CD4-positive, alpha-beta T cell (primary cell): ENCODE results near the gene CPXM1. TPM values are rescaled to one million over a fixed set of nuclear protein-coding genes. Genes with fewer than 3 reads are reported as not detected.

Experiments used
- ATAC-seq: fragments of 200-7000 bp; cut with Tn5 transposase; one replicate; pipeline ENCODE4 v1.10.0; 2022; ENCODE audit warnings: mild to moderate bottlenecking; ENCODE audit not compliant: poor library complexity
- CTCF ChIA-PET: fragments of 350-600 bp; sonication (Branson Sonifier 250); formaldehyde crosslinking; loops from one replicate; lab custom pipeline; 2021; ENCODE audit warnings: antibody characterized with exemption, inconsistent platforms; lab: Charles Lee
- POLR2A ChIA-PET: fragments of 350-600 bp; sonication (Branson Sonifier 250); formaldehyde crosslinking; loops from one replicate; lab custom pipeline; 2021; ENCODE audit warnings: antibody characterized with exemption, inconsistent platforms; lab: Charles Lee
- DNase-seq, 14 experiments: peaks; one replicate each; pipeline ENCODE4 v3.0.0-alpha.2; 2013 to 2020; ENCODE audit warnings: mixed read lengths in 2 of 14
- H3K27ac ChIP-seq, 2 donors: one replicate each; pipeline versions ENCODE4 v1.5.1 to v1.7.0; 2013; ENCODE audit warnings: low read length in 2 of 2, low read depth in 1 of 2, mild to moderate bottlenecking in 1 of 2
- H3K27me3 ChIP-seq, 2 experiments: 1 replicate in 1 of 2; 2 replicates in 1 of 2; pipeline versions ENCODE4 v1.6.1 to v1.7.0; 2013; ENCODE audit warnings: low read length in 2 of 2, control low read depth in 1 of 2, mild to moderate bottlenecking in 1 of 2, moderate library complexity in 1 of 2; ENCODE audit not compliant: insufficient read depth in 2 of 2, control insufficient read depth in 1 of 2
- H3K36me3 ChIP-seq: one replicate; pipeline ENCODE4 v1.6.1; 2013; ENCODE audit warnings: low read length, control low read depth; ENCODE audit not compliant: insufficient read depth
- H3K4me1 ChIP-seq: one replicate; pipeline ENCODE4 v1.6.1; 2013; ENCODE audit warnings: low read length, control low read depth; ENCODE audit not compliant: insufficient read depth
- H3K4me3 ChIP-seq: one replicate; pipeline ENCODE4 v1.5.1; 2013; ENCODE audit warnings: mild to moderate bottlenecking, low read length, moderate library complexity
- H3K9me3 ChIP-seq, 2 experiments: 1 replicate in 1 of 2; 2 replicates in 1 of 2; pipeline versions ENCODE4 v1.6.1 to v1.7.0; 2013; ENCODE audit warnings: low read length in 2 of 2, mild to moderate bottlenecking in 2 of 2, control low read depth in 1 of 2, moderate library complexity in 1 of 2; ENCODE audit not compliant: control insufficient read depth in 1 of 2, insufficient read depth in 1 of 2
- H3K27ac Mint-ChIP-seq: one replicate; pipeline ENCODE4 v1.8.0; 2020; ENCODE audit warnings: mixed read lengths
- H3K27me3 Mint-ChIP-seq: one replicate; pipeline ENCODE4 v1.8.0; 2021; ENCODE audit warnings: mixed read lengths
- H3K36me3 Mint-ChIP-seq: one replicate; pipeline ENCODE4 v1.8.0; 2021; ENCODE audit warnings: low read depth, mixed read lengths
- H3K4me1 Mint-ChIP-seq: one replicate; pipeline ENCODE4 v1.8.0; 2021; ENCODE audit warnings: low read depth, mixed read lengths
- H3K4me3 Mint-ChIP-seq: one replicate; pipeline ENCODE4 v1.8.0; 2020; ENCODE audit warnings: mild to moderate bottlenecking, mixed read lengths
- H3K9me3 Mint-ChIP-seq: one replicate; pipeline ENCODE4 v1.8.0; 2020; ENCODE audit warnings: mixed read lengths
- CTCF ChIP-seq: fragments of 200-600 bp; IDR thresholded peaks from one replicate; pipeline ENCODE4 v1.8.0; 2022; ENCODE audit warnings: antibody characterized with exemption, mild to moderate bottlenecking
- intact Hi-C, 2 experiments: fragments of 100-400 bp; cut with DNase I in 1 of 2; cut with micrococcal nuclease in 1 of 2; formaldehyde crosslinking; loops; one replicate each; pipeline versions ENCODE4 v1.15.1 to v1.9.0; 2023 to 2025; cut with DNase I, micrococcal nuclease
- total RNA-seq, 174 experiments: library from RNA in 2 of 174; stranded (reverse) in 2 of 174; gene quantifications; one replicate each; pipeline ENCODE4 v1.2.3 and lab custom pipeline; 2021 to 2026

The CPXM1 gene
- total RNA-seq, 2 experiments from 2014 or later = not detected

GRCh38 chr20:2793471-2793870, 7.0 kb downstream of the CPXM1 start:
- Histone ChIP-seq H3K27me3 (peaks cover 9 to 10% of the 10 kb centered on the region in 2 experiments), H3K4me1 (no peaks in the 10 kb centered on the region), H3K9me3 (peaks cover 0 to 4% of the 10 kb centered on the region in 2 experiments), H3K36me3 (no peaks in the 10 kb centered on the region), H3K27ac (no peak overlapping the region), H3K4me3 (no peak overlapping the region)
- Mint-ChIP-seq H3K27me3 (peaks cover 59% of the 10 kb centered on the region), H3K27ac (no peak overlapping the region), H3K4me3 (no peak overlapping the region), H3K9me3 (no peaks in the 10 kb centered on the region), H3K4me1 (no peaks in the 10 kb centered on the region), H3K36me3 (no peaks in the 10 kb centered on the region)
- CTCF ChIA-PET = no interaction called here
- intact Hi-C loops = no loop called here
- ATAC-seq (no peak), DNase-seq (no peak)
- POLR2A ChIA-PET = interaction anchor here (0.9 kb wide), 1 partner anchor 41 kb away, joined by 3 read pairs; no protein-coding TSS in a partner anchor
- no peak for TF ChIP-seq CTCF

- DNase-seq = no peak
- no peaks in the 10 kb centered on the region for H3K4me1 Mint-ChIP-seq
- Histone ChIP-seq H3K36me3 (no peaks in the 10 kb centered on the region), H3K4me3 (no peak overlapping the region), H3K27me3 (no peaks in the 10 kb centered on the region), H3K9me3 (peaks cover 0 to 8% of the 10 kb centered on the region in 2 experiments), H3K27ac (no peak overlapping the region), H3K4me1 (no peaks in the 10 kb centered on the region)
- ChIA-PET POLR2A (no interaction called here), CTCF (no interaction called here)
- intact Hi-C loops = no loop called here
- no peak for ATAC-seq
- H3K27me3 Mint-ChIP-seq = peaks cover 27% of the 10 kb centered on the region
- H3K36me3 Mint-ChIP-seq = no peaks in the 10 kb centered on the region
- no peak for TF ChIP-seq CTCF
- no peaks in the 10 kb centered on the region for H3K9me3 Mint-ChIP-seq
- no peak overlapping the region for H3K27ac Mint-ChIP-seq
- H3K4me3 Mint-ChIP-seq = no peak overlapping the region
These were observed 16.4 kb downstream of the CPXM1 start for GRCh38 chr20:2783908-2784566.

GRCh38 chr20:2780948-2781347, 19.5 kb downstream of the CPXM1 start:
- ChIA-PET POLR2A (no interaction called here), CTCF (no interaction called here)
- Mint-ChIP-seq H3K27ac (no peak overlapping the region), H3K4me3 (no peak overlapping the region), H3K9me3 (no peaks in the 10 kb centered on the region), H3K36me3 (no peaks in the 10 kb centered on the region), H3K27me3 (peaks cover 32% of the 10 kb centered on the region), H3K4me1 (no peaks in the 10 kb centered on the region)
- Histone ChIP-seq H3K4me3 (no peak overlapping the region), H3K9me3 (peaks cover 0 to 2% of the 10 kb centered on the region in 2 experiments), H3K27ac (no peak overlapping the region), H3K36me3 (no peaks in the 10 kb centered on the region), H3K4me1 (no peaks in the 10 kb centered on the region), H3K27me3 (no peaks in the 10 kb centered on the region)
- intact Hi-C loops = no loop called here
- ATAC-seq (no peak), DNase-seq (no peak)
- no peak for TF ChIP-seq CTCF
